ENCODE data around the gene MSL2.
"Not testable (repeated sequence)": the region's sequence is repeated elsewhere in the genome, so short reads cannot be mapped to it uniquely, and the experiment has no call there.

The MSL2 gene

GRCh38 chr3:136192195-136192594, 3.9 kb downstream of the MSL2 start:
- ATAC-seq = not testable (repeated sequence)

DNA sequence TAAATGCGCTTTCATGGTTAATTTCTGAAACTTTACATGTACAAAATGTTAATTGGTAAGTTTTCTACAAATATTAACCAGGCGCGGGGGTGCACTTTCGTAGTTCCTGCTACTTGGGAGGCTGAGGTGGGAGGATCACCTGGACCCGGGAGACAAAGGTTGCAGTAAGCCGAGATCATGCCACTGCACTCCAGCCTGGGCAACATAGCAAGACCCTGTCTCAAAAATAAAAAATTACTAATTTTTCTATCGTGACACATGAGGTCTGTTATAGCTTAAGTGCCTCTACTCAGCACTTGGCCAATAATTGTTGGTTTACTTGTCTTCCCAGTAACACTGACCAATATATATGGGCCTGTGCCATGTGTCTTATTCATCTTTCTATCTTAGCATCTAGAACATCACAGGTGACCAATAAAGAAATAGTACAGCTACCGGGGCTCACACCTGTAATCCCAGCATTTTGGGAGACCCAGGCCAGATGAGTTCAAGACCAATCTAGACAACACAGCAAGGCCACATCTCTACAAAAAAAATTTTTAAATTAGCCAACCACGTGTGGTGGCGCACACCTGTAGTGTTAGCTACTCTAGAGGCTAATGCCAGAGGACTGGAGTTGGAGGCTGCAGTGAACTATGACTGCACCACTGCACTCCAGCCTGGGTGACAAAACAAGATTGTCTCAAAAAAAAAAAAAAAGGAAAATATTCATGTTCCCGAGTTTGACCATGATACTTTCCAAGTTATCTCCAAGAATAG, 6.1 kb downstream of the MSL2 start:
- ATAC-seq = no peak

- ATAC-seq = no peak
These were observed 7.1 kb downstream of the MSL2 start for GRCh38 chr3:136189043-136189442.

DNA sequence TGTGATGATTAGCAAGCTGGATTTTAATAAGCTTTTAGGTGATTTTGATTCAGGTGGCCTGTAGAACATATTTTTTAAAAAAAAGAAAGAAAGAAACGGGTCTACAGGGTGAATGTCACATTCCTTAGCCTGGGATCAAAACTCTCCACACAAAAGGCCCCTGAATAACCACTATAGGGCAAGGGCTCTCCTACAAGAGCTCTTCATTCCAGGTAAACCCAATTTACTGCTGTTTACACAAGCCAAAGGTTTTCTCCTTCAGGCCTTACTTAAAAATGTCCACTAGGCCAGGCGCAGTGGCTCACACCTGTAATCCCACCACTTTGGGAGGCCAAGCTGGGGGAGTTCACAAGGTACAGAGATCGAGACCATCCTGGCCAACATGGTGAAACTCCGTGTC, 8.3 kb downstream of the MSL2 start:
- ATAC-seq = no peak

DNA sequence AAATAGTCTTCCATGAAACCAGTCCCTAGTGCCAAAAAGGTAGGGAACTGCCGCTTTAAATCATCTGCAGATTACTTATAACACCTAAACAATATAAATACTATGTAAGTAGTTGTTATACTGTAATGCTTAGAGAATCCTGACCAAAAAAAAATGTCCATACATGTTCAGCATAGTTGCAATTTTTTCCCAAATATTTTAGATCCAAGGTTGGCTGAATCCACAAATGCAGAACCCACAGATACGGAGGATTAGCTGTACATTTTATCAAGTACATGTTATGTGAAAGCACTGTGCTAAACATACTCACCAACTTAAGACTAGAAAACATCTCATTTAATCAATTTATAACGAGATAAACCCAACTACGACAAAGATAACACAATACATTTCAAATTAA, 9.3 kb downstream of the MSL2 start:
- ATAC-seq = no peak

DNA sequence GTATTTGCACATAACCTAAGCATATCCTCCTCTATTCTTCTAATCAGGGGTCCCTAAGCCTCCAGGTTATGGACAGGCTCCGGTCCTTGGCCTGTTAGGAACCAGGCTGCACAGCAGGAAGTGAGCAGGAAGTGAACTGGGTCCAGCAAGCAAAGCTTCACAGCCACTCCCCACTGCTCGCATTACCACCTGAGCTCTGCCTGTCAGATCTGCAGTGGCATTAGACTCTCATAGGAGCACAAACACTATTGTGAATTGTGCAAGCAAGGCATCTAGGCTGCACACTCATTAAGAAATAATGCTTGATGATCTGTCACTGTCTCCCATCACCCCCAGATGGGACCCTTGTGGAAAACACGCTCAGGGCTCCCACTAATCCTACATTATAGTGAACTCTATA, 9.8 kb downstream of the MSL2 start:
- peak in 1 of 2 donors; percentile 25 for ATAC-seq

DNA sequence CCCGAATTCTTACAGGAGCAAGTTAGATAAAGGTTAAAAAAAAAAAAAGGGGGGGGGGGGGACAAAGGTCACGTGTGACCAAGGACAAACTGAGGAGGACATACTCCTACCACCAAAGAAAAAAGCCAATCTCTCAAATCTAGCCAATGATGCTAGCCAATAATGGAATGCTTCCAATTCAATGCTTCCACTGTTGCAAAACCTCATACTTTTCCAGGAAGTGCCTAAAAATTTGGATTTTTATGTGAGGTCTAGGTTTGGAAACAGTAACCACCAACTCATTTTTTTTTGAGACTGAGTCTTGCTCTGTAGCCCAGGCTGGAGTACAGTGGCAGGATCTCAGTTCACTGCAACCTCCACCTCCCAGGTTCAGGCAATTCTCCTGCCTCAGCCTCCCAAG, 11.4 kb downstream of the MSL2 start:
- ATAC-seq = no peak

- ATAC-seq = no peak
These were observed 14.4 kb downstream of the MSL2 start for GRCh38 chr3:136181741-136182140.

GRCh38 chr3:136177876-136178275, 18.3 kb downstream of the MSL2 start:
- peak; percentile 73 to 80 for ATAC-seq

- no peak for ATAC-seq
These were observed 22.1 kb downstream of the MSL2 start for GRCh38 chr3:136173939-136174490.

DNA sequence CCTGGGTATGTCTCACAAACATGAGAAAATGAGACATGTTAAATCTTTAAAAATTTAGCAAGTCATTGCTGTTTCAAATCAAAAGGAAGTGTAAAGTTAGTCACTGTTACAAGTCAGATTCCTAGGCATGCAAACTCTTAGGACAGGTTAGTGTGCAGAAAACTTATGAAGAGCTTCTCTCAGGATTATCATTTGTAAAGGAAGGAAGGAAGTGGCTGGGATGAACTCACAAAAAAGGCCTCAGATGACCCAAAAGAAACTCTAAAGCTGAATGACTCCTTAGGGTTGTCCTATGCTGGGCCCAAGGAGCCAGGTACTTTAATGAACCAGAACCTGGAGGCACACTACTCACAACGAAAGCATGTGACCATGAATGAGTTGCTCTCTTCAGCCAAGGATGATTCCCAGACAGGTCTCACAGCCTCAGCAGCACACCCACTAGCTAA, 25.0 kb downstream of the MSL2 start:
- ATAC-seq = peak; percentile 83 to 87

- ATAC-seq = not testable (repeated sequence)
These were observed 27.9 kb downstream of the MSL2 start for GRCh38 chr3:136168236-136168635.

DNA sequence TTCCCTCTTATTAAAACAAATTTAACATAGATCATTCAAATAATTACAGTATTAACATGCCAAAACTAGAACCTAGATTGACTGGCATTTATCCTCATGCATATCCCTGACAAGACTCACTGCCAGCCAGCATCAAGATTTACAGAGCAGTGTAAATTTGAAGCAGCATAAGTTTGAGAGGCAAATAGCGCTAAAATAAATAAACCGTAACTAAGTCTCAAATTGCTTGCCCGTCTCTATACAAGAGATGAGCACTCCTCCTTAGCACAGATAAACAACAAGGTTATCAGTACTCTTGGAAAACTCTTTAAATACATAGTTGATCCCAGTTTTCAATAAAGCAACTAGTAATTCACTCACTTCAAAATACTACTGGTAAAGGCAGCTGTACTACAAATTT, 29.6 kb downstream of the MSL2 start:
- no peak for ATAC-seq

GRCh38 chr3:136163607-136164006, 32.5 kb downstream of the MSL2 start:
- ATAC-seq = not testable (repeated sequence)

- no peak for ATAC-seq
These were observed 33.8 kb downstream of the MSL2 start for GRCh38 chr3:136162322-136162721.

DNA sequence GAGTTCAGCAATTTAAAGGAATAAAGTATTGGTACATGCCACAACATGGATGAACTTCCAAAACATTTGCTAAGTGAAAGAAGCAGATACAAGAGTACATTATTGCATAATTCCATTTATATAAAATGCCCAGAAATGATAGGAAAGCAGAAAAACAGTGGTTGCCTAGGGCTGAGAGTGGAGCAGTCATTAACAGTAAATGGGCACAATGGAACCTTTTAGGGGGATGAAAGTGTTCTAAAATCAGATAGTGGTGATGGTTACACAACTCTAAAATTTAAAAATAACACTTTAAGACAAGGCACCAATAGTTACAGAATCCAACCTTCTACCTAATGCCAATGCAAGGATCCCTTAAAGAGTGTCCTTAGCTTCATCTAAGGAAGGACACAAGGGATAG, 34.6 kb downstream of the MSL2 start:
- ATAC-seq = no peak

- no peak for ATAC-seq
These were observed 43.2 kb downstream of the MSL2 start for GRCh38 chr3:136152963-136153362.

DNA sequence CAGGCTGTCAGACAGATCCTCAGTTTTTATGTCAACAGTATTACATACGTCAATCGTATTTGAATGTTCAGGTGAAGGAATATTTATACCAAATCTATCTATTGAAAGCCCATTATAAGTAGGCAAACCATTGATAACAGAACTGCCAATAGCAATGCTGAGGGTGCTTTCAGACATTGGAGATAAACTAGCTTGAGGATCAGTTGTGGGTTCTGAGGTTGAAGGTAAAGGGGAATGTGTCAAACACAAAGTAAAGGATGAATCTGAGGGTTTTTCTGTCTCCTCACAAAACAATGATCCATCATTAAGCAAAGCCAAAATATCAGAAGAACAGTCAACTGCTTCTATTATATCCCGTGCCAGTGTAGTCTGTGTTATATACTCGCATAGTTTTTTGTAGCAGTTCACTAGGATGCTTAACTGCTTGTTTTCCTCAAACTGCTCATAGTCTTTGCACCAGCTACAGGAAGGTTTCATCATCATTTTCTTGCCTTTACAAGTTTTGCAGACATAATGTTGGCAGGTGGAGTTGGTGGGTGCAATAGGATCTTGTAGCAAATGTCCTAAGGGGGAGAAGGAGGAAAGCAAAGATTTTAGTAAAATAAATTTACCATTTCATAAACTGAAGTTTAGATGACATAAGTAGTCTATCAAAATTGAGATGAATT, 43.8 kb downstream of the MSL2 start:
- ATAC-seq = no peak

- no peak for ATAC-seq
These were observed 44.9 kb downstream of the MSL2 start for GRCh38 chr3:136151219-136151618.

GRCh38 chr3:136149667-136150066, 46.5 kb downstream of the MSL2 start:
- ATAC-seq = peak; percentile 28 to 57

GRCh38 chr3:136146981-136147729, 49.0 kb downstream of the MSL2 start:
- ATAC-seq = no peak

DNA sequence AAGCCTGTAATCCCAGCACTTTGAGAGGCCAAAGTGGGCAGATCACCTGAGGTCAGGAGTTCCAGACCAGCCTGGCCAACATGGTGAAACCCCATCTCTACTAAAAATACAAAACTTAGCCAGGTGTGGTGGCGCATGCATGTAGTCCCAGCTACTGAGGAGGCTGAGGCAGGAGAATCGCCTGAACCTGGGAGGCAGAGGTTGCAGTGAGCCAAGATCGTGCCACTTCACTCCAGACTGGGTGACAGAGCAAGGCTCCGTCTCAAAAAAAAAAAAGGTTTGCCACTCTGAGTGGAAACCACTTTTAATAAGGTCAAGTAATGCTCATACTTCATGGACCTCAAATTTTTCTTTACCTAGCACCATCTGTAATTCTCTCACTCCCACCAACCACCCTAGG, 51.7 kb downstream of the MSL2 start:
- ATAC-seq = not testable (repeated sequence)

DNA sequence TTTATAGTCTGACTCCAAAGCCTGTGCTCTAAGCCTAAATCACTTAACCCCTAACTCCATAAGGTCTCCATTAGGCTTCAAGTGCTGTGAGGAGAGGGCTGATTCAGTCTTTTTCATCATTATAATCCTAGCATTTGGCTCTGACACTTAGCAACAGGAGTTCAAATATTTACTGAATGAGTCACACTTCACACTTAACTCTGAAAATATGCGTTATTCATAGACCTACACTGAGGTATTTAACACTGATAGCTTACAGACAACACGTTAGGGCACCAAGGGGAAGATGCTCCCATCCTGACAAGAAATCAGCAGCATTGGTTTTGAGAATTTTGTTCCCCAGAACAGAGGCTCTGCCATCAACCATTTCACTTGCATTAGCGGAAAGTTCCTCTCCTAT, 53.5 kb downstream of the MSL2 start:
- ATAC-seq = peak; percentile 90 to 93
